Mesenchymal stem cell (in vitro differentiated cells and primary cell): ENCODE results near the gene LGALS3BP.

Experiments used
- DNase-seq: peaks from one replicate; pipeline ENCODE4 v3.0.0-alpha.2; 2013
- H2AFZ ChIP-seq: one replicate; pipeline ENCODE4 v1.6.1; 2013; ENCODE audit warnings: low read depth, mild to moderate bottlenecking, control low read depth, inconsistent platforms, low read length, moderate library complexity
- H2AK5ac ChIP-seq: 2 replicates; pipeline ENCODE4 v1.6.1; 2013; ENCODE audit warnings: low read length, moderate library complexity, mild to moderate bottlenecking, inconsistent platforms; ENCODE audit not compliant: severe bottlenecking
- H2BK120ac ChIP-seq: one replicate; pipeline ENCODE4 v1.6.1; 2013; ENCODE audit warnings: low read depth, mild to moderate bottlenecking, inconsistent platforms, low read length, moderate library complexity
- H2BK12ac ChIP-seq, 2 experiments: one replicate each; pipeline ENCODE4 v1.6.1; 2013; ENCODE audit warnings: inconsistent platforms in 2 of 2, low read length in 2 of 2, mild to moderate bottlenecking in 2 of 2, moderate library complexity in 2 of 2, control low read depth in 1 of 2
- H2BK15ac ChIP-seq: one replicate; pipeline ENCODE4 v1.6.1; 2013; ENCODE audit warnings: mild to moderate bottlenecking, low read depth, inconsistent platforms; ENCODE audit not compliant: poor library complexity, severe bottlenecking
- H2BK5ac ChIP-seq: 2 replicates; pipeline ENCODE4 v1.6.1; 2013; ENCODE audit warnings: low read depth, mild to moderate bottlenecking, low read length, control low read depth, inconsistent platforms; ENCODE audit not compliant: poor library complexity, severe bottlenecking
- H3K14ac ChIP-seq, 2 experiments: one replicate each; pipeline ENCODE4 v1.6.1; 2013; ENCODE audit warnings: inconsistent platforms in 2 of 2, low read length in 2 of 2, control low read depth in 1 of 2, mild to moderate bottlenecking in 1 of 2, moderate library complexity in 1 of 2
- H3K18ac ChIP-seq, 2 experiments: one replicate each; pipeline ENCODE4 v1.6.1; 2013; ENCODE audit warnings: inconsistent platforms in 2 of 2, low read length in 2 of 2, control low read depth in 1 of 2, low read depth in 1 of 2, mild to moderate bottlenecking in 1 of 2
- H3K23ac ChIP-seq, 2 experiments: one replicate each; pipeline ENCODE4 v1.6.1; 2013; ENCODE audit warnings: inconsistent platforms in 2 of 2, low read length in 2 of 2, mild to moderate bottlenecking in 2 of 2, moderate library complexity in 2 of 2, control low read depth in 1 of 2
- H3K27ac ChIP-seq: 2 replicates; pipeline ENCODE4 v1.5.1; 2013; ENCODE audit warnings: mild to moderate bottlenecking, moderate library complexity, low read length, control low read depth, inconsistent platforms; ENCODE audit not compliant: poor library complexity, severe bottlenecking
- H3K27me3 ChIP-seq, 2 experiments: 2 replicates each; pipeline versions ENCODE4 v1.6.1 to v1.7.0; 2013; ENCODE audit warnings: low read length in 2 of 2, mild to moderate bottlenecking in 2 of 2, moderate library complexity in 2 of 2, control low read depth in 1 of 2, inconsistent platforms in 1 of 2; ENCODE audit not compliant: control insufficient read depth in 1 of 2, insufficient read depth in 1 of 2
- H3K36me3 ChIP-seq, 2 experiments: 2 replicates each; pipeline versions ENCODE4 v1.6.1 to v1.7.0; 2013; ENCODE audit warnings: low read length in 2 of 2, control low read depth in 1 of 2, inconsistent platforms in 1 of 2, low read depth in 1 of 2, mild to moderate bottlenecking in 1 of 2; ENCODE audit not compliant: insufficient read depth in 2 of 2, control insufficient read depth in 1 of 2
- H3K4ac ChIP-seq, 2 experiments: one replicate each; pipeline ENCODE4 v1.6.1; 2013; ENCODE audit warnings: inconsistent platforms in 2 of 2, low read length in 2 of 2, mild to moderate bottlenecking in 2 of 2, moderate library complexity in 2 of 2, control low read depth in 1 of 2, low read depth in 1 of 2
- H3K4me1 ChIP-seq: 2 replicates; pipeline ENCODE4 v1.6.1; 2013; ENCODE audit warnings: low read depth, low read length, control low read depth; ENCODE audit not compliant: control insufficient read depth, insufficient read depth
- H3K4me2 ChIP-seq: 2 replicates; pipeline ENCODE4 v1.6.1; 2013; ENCODE audit warnings: low read length, mild to moderate bottlenecking, inconsistent platforms; ENCODE audit not compliant: poor library complexity, severe bottlenecking
- H3K4me3 ChIP-seq, 2 experiments: 2 replicates each; pipeline versions ENCODE4 v1.5.1 to v1.7.0; 2013; ENCODE audit warnings: low read length in 2 of 2, mild to moderate bottlenecking in 2 of 2, control low read depth in 1 of 2, low read depth in 1 of 2; ENCODE audit not compliant: insufficient read depth in 1 of 2
- H3K79me1 ChIP-seq: replicated peaks from 2 replicates; pipeline ENCODE4 v1.6.1; 2013; ENCODE audit warnings: mild to moderate bottlenecking, control low read depth, low read length, inconsistent platforms; ENCODE audit not compliant: poor library complexity, severe bottlenecking
- H3K9ac ChIP-seq: 2 replicates; pipeline ENCODE4 v1.7.0; 2013; ENCODE audit warnings: mild to moderate bottlenecking, low read length, moderate library complexity
- H3K9me3 ChIP-seq: 2 replicates; pipeline ENCODE4 v1.7.0; 2013; ENCODE audit warnings: mild to moderate bottlenecking, low read length; ENCODE audit not compliant: control insufficient read depth
- H4K8ac ChIP-seq: one replicate; pipeline ENCODE4 v1.6.1; 2013; ENCODE audit warnings: inconsistent platforms, mild to moderate bottlenecking, low read length, moderate library complexity
- H4K91ac ChIP-seq: one replicate; pipeline ENCODE4 v1.6.1; 2013; ENCODE audit warnings: mild to moderate bottlenecking, low read length, inconsistent platforms
- WGBS: methylation state at CpG from one replicate; pipeline ENCODE4 v1.1.7; 2013; ENCODE audit warnings: mixed read lengths; 5-methylcytosine and 5-hydroxymethylcytosine counted together

LGALS3BP gene

DNA sequence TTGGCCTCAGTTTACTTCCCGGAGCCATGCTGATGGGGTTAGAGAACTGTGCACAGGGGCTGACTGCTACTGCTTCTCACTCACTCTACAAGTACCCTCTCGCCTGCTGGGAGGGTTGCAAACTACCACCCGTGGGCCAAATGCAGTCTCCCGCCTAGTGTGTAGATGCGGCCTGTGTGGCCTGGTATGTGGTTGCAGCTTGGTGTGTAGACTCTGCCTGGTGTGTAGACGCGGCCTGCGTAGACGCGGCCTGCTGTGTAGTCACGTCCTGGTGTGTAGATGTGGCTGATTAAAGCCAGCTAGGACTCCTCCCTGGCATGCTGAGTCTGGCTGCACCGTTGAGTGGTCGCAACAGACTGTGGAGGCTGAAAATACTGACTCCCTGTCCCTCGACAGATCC is 22.6 kb upstream of the LGALS3BP start:
- no peak overlapping the region for H2BK5ac ChIP-seq
- H3K36me3 ChIP-seq, result peaks cover 39 to 63% of the 10 kb centered on the region in 2 experiments
- H2AK5ac ChIP-seq, result no peak overlapping the region
- no peak overlapping the region for H3K4ac ChIP-seq
- 96% methylated on average over 12 of the region's 14 CpGs for WGBS
- no peak overlapping the region for H3K9ac ChIP-seq
- H4K8ac ChIP-seq, result peak overlapping the region; percentile 27
- no peak overlapping the region for H3K4me2 ChIP-seq
- H2BK12ac ChIP-seq, result no peak overlapping the region
- peak overlapping the region; percentile 76 for H4K91ac ChIP-seq
- no peak overlapping the region for H3K18ac ChIP-seq
- no peak overlapping the region for H3K23ac ChIP-seq
- no peaks in the 10 kb centered on the region for H3K9me3 ChIP-seq
- no peaks in the 10 kb centered on the region for H3K27me3 ChIP-seq
- no peak overlapping the region for H2AFZ ChIP-seq
- peaks cover 30% of the 10 kb centered on the region for H3K4me1 ChIP-seq
- peaks cover 30% of the 10 kb centered on the region for H3K79me1 ChIP-seq
- no peak overlapping the region for H3K14ac ChIP-seq
- H3K27ac ChIP-seq, result no peak overlapping the region
- no peak overlapping the region for H3K4me3 ChIP-seq
- H2BK120ac ChIP-seq, result no peak overlapping the region
- DNase-seq, result no peak
- H2BK15ac ChIP-seq, result no peak overlapping the region

DNA sequence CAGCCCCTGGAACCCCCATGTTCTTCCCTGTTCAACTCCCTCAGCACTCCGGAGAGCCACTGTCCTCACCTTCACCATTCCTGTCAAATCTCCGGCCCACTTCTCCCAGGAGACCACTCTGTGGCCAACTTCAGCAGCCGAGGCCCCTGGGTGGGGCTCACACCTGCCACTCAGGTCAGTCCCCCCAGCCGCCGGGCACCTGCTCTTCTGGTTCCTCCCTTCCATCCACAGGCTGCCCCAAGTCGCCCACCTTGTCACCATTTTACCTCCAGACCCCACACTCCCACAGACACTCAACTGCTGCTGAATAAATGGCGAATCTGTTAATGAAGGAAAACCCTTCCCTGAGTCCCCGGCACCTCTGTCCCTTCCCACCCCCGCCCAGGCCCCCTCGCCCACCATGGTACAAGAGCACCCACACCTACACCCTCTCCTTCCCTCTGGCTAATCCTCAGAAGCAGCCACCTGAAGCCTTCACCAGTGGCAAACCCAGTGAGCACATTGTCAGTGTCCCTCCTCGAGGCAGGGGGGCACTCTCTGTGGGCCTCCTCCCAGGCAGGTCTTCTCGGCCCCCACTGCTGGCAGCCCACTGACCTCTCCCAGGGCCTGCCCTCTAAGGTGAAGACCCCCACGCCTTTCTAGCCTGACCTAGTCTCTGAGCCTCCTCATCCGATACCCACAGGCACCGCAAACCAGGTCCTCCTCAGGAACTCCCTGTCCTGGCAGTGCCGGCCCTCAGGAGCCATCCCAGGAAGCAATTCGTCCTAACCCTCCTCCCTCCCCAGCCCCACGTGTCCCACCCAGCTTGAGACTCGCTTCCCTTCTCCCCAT is 21.7 kb upstream of the LGALS3BP start:
- H3K9me3 ChIP-seq, result no peaks in the 10 kb centered on the region
- H2BK15ac ChIP-seq, result no peak overlapping the region
- H3K23ac ChIP-seq, result no peak overlapping the region
- peaks cover 28% of the 10 kb centered on the region for H3K4me1 ChIP-seq
- no peak overlapping the region for H2BK12ac ChIP-seq
- H2BK5ac ChIP-seq, result no peak overlapping the region
- H3K27ac ChIP-seq, result no peak overlapping the region
- peaks cover 33% of the 10 kb centered on the region for H3K79me1 ChIP-seq
- no peak overlapping the region for H3K14ac ChIP-seq
- no peak overlapping the region for H2BK120ac ChIP-seq
- no peak overlapping the region for H3K4ac ChIP-seq
- 92% methylated on average over 19 of the region's 19 CpGs for WGBS
- H4K8ac ChIP-seq, result no peak overlapping the region
- no peak overlapping the region for H3K4me3 ChIP-seq
- H4K91ac ChIP-seq, result peak overlapping the region; percentile 58
- no peak overlapping the region for H3K9ac ChIP-seq
- no peaks in the 10 kb centered on the region for H3K27me3 ChIP-seq
- H2AK5ac ChIP-seq, result no peak overlapping the region
- peaks cover 40 to 66% of the 10 kb centered on the region in 2 experiments for H3K36me3 ChIP-seq
- DNase-seq, result no peak
- no peak overlapping the region for H3K4me2 ChIP-seq
- H3K18ac ChIP-seq, result no peak overlapping the region
- H2AFZ ChIP-seq, result no peak overlapping the region

DNA sequence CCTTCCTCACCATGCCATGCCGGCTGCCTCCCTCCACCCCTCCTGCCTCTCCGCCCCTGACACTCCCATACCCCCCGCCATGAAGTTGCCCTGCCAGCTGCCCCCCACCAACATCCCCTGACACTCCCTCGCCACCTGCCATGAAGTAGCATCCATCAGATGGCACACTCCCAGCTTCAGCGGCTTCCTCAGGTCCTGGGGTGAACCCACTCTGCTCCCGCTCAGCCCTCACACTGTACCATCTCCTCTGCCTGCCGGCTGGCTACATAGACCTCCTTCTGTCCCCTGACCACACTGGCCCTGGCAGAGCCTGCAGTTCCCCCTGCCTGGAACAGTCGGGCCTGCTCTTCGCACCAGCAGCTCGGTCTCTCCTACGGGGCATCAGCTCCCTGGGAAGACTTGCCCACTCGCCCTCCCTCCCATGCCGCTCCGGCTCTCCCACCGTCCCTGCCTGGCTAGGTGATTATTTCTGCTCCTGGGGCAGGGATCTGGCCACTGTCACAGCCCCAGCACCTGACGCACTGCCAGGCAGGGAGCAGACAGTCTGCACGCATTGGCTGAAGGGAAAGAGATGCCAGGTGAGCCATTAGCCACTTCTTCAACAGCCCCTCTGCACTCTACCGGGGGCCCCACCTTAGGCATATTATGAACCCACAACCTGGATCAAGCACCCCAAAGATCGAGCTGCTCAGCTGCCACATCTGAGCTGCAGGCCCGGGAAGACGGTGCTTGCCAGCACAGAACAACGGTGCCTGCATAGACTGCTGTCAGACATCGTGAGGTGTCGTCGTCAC is 20.9 kb upstream of the LGALS3BP start:
- WGBS, result 96% methylated on average over 25 of the region's 25 CpGs
- H3K18ac ChIP-seq, result no peak overlapping the region
- no peak overlapping the region for H3K23ac ChIP-seq

GRCh38 chr17:78999947-79000395 is 20.2 kb upstream of the LGALS3BP start:
- H3K4ac ChIP-seq, result no peak overlapping the region
- H4K8ac ChIP-seq, result no peak overlapping the region
- no peak overlapping the region for H2AK5ac ChIP-seq
- H3K4me3 ChIP-seq, result no peak overlapping the region
- no peak overlapping the region for H2BK15ac ChIP-seq
- WGBS, result 98% methylated on average over 12 of the region's 12 CpGs
- H3K9ac ChIP-seq, result no peak overlapping the region
- H3K4me1 ChIP-seq, result peaks cover 18% of the 10 kb centered on the region
- no peaks in the 10 kb centered on the region for H3K27me3 ChIP-seq
- H3K27ac ChIP-seq, result no peak overlapping the region
- H3K4me2 ChIP-seq, result no peak overlapping the region
- H4K91ac ChIP-seq, result no peak overlapping the region
- H2BK5ac ChIP-seq, result no peak overlapping the region
- peaks cover 48 to 76% of the 10 kb centered on the region in 2 experiments for H3K36me3 ChIP-seq
- H3K18ac ChIP-seq, result no peak overlapping the region
- no peak overlapping the region for H2BK12ac ChIP-seq
- DNase-seq, result no peak
- no peak overlapping the region for H3K14ac ChIP-seq
- no peak overlapping the region for H3K23ac ChIP-seq
- no peak overlapping the region for H2BK120ac ChIP-seq
- no peak overlapping the region for H2AFZ ChIP-seq
- peaks cover 43% of the 10 kb centered on the region for H3K79me1 ChIP-seq
- H3K9me3 ChIP-seq, result no peaks in the 10 kb centered on the region

More for the DNA sequence above, 20.9 kb upstream of the LGALS3BP start:
- Histone ChIP-seq H3K27me3 (no peaks in the 10 kb centered on the region), H3K79me1 (peaks cover 38% of the 10 kb centered on the region), H2BK12ac (no peak overlapping the region), H3K27ac (no peak overlapping the region), H2BK120ac (no peak overlapping the region), H3K4me2 (no peak overlapping the region), H3K4ac (no peak overlapping the region), H4K91ac (peak overlapping the region; percentile 11), H3K14ac (no peak overlapping the region), H2AFZ (no peak overlapping the region), H3K36me3 (peaks cover 45 to 70% of the 10 kb centered on the region in 2 experiments), H3K9me3 (no peaks in the 10 kb centered on the region), H2AK5ac (no peak overlapping the region), H3K4me3 (no peak overlapping the region), H4K8ac (no peak overlapping the region), H3K9ac (no peak overlapping the region), H2BK15ac (no peak overlapping the region), H3K4me1 (peaks cover 23% of the 10 kb centered on the region), H2BK5ac (no peak overlapping the region)
- DNase-seq, result no peak
